Measurements from ENCODE around the gene NFKBIZ.
"Not testable (repeated sequence)": the region's sequence is repeated elsewhere in the genome, so short reads cannot be mapped to it uniquely, and the experiment has no call there.

Gene NFKBIZ

DNA sequence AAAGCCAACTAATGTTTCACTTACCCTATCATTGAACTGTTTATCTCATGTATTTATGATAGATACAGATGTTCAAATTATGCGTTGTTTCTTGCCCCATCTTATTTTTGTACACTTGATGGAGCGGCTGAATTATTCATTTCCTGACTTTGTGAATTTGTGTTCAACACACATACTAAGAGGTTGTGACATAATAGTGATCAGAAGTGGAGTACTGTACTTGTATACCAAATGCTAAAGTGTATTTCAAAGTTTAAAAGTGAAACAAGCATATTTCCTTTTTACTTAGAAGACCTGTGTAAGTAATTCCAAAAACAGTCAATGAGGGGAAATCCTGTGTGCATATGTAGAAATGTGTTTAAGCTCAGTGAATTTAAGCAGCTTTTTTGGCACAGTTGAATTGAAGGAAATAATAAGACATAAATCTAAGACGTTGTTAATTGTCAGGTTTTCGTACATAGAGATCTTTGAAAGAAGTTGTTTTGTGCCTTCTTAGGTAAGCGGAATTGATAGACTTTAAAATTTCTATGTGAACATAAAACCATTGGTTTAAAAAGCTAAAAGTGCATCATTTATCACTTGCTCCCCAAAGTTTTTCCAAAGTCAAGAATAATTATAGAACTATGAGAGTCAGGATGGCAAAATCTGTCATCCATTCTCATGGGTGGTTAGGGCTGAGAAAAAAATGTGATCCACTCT, 1.9 kb downstream of the NFKBIZ start:
- DNase-seq: no peak

GRCh38 chr3:101851850-101852714, 2.8 kb downstream of the NFKBIZ start:
- DNase-seq: no peak

- DNase-seq: no peak
Observed at GRCh38 chr3:101852983-101853840, 3.9 kb downstream of the NFKBIZ start.

DNA sequence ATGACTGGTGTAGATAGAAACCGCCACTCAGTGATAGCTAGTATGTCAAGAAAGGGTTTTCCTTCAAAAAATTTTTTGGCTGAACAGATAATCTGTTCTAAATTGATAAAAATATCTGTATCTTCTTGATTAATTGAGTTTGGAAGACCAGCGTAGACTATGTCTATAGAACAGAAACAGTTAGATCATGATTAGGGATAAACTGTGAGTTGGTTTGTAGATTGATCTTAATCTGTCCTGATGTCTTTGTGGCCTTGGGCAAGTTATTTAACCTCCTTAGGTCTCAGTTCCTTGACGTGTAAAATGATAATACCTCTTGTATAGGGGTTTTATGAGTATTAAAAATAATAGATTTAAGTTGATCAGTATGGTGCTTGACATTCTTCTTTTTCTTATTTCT, 4.7 kb downstream of the NFKBIZ start:
- no peak for DNase-seq

GRCh38 chr3:101854608-101855304, 5.4 kb downstream of the NFKBIZ start:
- DNase-seq: no peak

DNA sequence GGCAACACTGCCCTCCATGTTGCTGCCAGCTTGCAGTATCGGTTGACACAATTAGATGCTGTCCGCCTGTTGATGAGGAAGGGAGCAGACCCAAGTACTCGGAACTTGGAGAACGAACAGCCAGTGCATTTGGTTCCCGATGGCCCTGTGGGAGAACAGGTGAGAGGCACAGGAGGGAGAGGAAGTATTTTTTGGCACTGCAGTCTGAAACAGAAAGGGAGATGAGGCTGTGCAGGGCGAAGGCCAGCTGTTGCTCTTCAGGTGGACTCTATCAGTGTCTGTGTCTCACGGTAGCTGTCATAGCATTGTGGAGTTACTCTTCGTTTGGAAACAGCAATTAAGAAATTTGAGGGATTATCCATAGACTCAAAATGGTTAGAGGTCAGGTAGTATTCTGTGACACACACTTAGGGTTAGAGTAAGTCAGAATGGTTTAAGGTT, 8.0 kb downstream of the NFKBIZ start:
- DNase-seq: no peak

DNA sequence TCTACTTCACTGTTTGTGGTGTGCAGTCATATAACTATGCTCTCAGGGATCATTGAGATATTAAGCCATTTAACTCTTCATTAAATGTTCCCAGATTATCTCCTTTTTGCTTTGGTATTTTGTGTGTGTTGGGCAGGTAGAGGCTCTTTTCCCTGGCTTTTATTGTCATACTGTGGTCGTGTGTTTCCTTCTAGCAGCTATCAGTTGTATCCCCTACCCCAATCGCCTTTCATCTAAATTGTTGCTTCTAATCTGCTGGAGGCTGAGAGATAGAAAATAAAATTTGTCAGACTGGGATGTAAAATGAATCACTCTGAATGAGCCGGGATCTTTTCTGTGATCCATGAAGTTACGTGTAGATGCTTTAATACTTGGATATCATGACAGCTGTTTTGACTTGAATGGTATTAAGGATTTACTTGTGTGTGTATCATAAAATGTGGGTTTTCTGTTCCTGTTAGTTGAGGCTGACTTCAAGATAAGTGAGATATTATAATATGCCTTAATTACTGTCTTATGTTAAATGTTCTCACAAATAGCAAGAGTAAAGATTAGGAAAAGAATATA, 9.2 kb downstream of the NFKBIZ start:
- DNase-seq: no peak

DNA sequence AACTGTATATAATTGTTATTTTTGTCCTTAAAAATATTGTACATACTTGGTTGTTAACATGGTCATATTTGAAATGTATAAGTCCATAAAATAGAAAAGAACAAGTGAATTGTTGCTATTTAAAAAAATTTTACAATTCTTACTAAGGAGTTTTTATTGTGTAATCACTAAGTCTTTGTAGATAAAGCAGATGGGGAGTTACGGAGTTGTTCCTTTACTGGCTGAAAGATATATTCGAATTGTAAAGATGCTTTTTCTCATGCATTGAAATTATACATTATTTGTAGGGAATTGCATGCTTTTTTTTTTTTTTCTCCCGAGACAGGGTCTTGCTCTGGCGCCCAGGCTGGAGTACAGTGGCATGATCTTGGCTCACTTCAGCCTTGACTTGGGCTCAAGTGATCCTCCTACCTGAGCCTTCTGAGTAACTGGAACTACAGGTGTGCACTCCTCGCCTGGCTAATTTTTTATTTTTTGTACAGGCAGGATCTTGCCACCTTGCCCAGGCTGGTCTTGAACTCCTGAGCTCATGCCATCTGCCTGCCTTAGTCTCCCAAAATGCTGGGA, 10.7 kb downstream of the NFKBIZ start:
- no peak for DNase-seq

- DNase-seq: no peak
Observed at GRCh38 chr3:101861212-101861788, 12.0 kb downstream of the NFKBIZ start.

DNA sequence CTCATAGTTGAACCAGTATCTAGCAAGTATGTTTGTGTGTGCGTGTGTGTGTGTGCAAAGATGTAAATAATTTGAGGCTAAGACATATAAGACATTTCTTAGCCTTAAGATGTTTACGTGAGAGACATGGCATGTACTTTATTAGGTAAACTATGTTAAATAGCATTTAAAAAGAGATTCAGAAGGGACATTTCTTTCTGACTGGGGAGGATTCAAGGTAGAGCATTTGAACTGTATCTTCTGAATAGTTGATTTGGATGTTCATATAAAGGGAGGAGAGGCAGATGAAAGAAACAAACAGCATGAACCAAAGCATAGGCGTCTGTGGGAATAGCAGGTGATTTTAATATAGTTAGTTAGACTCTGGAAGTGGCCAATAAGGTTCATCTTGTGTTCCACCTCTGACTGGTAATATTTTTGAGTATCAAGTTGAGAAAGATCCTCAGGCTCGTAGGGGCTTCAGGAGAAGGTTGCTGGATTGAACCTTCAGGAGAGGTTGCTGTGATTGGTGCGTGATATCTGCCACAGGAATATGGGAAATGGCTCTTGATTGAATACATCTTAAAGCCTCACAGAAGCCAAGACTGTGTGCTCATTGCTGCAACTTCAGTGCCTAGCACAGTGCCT, 12.6 kb downstream of the NFKBIZ start:
- DNase-seq: no peak

DNA sequence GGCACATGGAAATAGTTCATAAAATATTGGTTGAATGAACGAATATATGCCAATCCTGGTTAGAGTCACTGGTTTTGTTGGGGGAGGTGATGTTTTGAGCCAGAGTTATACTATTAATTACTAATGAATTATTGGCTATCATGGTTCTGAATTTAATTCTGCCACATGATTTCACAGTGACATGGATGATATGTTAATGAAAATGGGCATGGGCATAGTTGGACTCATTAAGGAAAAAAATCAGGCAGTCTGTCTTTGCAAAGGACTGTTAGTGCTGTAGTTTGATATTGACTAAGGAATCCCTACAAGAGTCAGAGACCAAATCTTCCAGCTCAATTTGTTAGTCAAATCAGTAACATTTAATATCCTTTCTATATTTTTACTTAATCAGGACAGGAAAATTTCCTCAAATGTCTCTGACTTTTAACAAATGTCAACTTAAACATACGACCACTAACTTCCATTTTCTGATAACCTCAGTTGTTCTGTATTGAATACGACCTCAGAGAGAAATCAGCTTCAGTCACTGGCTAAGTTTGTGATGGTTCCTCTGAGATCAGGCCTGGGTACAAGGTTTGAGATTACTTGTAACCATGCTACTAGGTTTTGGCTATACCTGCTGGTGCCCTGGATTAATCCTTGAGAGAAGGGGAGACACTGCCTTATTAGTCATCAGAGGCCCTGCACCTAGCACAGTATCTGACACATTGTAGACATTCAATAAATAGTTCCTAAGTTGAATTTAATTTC, 13.3 kb downstream of the NFKBIZ start:
- DNase-seq: no peak

DNA sequence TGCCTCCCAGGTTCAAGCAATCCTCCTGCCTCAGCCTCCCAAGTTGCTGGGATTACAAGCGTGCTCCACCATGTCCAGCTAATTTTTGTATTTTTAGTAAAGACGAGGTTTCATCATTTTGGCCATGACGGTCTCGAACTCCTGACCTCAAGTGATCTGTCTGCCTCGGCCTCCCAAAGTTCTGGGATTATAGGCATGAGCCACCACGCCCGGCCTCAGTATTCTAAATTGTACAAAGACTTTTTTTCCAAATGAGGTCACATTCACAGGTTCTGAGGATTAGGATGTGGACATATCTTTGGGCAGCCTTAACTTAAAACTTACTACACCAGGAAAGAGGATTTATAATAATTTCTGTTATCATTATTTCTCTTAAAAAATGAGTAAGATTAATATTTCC, 15.6 kb downstream of the NFKBIZ start:
- not testable (repeated sequence) for DNase-seq

- no peak for DNase-seq
Observed at GRCh38 chr3:101865751-101866509, 16.6 kb downstream of the NFKBIZ start.

GRCh38 chr3:101867511-101867910, 18.2 kb downstream of the NFKBIZ start:
- DNase-seq: no peak

- no peak for DNase-seq
Observed at GRCh38 chr3:101867996-101868395, 18.7 kb downstream of the NFKBIZ start.

GRCh38 chr3:101868534-101869464, 19.5 kb downstream of the NFKBIZ start:
- DNase-seq: no peak

- DNase-seq: no peak
Observed at GRCh38 chr3:101870138-101870537, 20.8 kb downstream of the NFKBIZ start.

- no peak for DNase-seq
Observed at GRCh38 chr3:101873619-101874018, 24.3 kb downstream of the NFKBIZ start.

Measured in NCI-H2171 treated with DMSO at 0.1 percent for 48 hours (cell line).